K562 (cell line): ENCODE measurements around the gene ZFR2. TPM values are rescaled to one million over a fixed set of nuclear protein-coding genes. Genes with fewer than 3 reads are reported as not detected.
A peak's percentile ranks its signal among the peaks of the same experiment; 100 is the strongest.

Experiments used
- AFF4 ChIP-seq: sonication (generic); formaldehyde crosslinking; IDR thresholded peaks from 2 replicates; pipeline ENCODE4 v1.8.0; 2023; ENCODE audit warnings: mild to moderate bottlenecking, missing genetic modification reagents
- CHD1 ChIP-seq: fragments of 200-600 bp; sonication (generic); IDR thresholded peaks from one replicate; pipeline ENCODE4 v1.6.1; 2012; ENCODE audit warnings: mild to moderate bottlenecking, moderate library complexity, low read length, inconsistent platforms
- HNRNPH1 ChIP-seq: fragments of 200-400 bp; formaldehyde crosslinking; optimal IDR thresholded peaks from 2 replicates; pipeline ENCODE3; 2017; ENCODE audit warnings: low read depth, mild to moderate bottlenecking, low read length, moderate library complexity
- JUNB ChIP-seq: fragments of 450-650 bp; formaldehyde crosslinking; conservative IDR thresholded peaks from 2 replicates; pipeline ENCODE4 v1.4.0; 2020; ENCODE audit warnings: mild to moderate bottlenecking
- MBD2 ChIP-seq: sonication (generic); IDR thresholded peaks from 2 replicates; pipeline ENCODE4 v1.6.1; 2016; ENCODE audit warnings: low read depth, borderline replicate concordance
- NR1H2 ChIP-seq: sonication (generic); formaldehyde crosslinking; IDR thresholded peaks from 2 replicates; pipeline ENCODE4 v1.4.0; 2020; ENCODE audit warnings: mild to moderate bottlenecking, missing genetic modification reagents
- POLR2B ChIP-seq: fragments of 450-650 bp; IDR thresholded peaks from 2 replicates; pipeline ENCODE4 v1.6.1; 2018; ENCODE audit warnings: low read depth; ENCODE audit not compliant: partially characterized antibody
- ZBTB43 ChIP-seq: sonication (generic); formaldehyde crosslinking; IDR thresholded peaks from 2 replicates; pipeline ENCODE4 v1.8.0; 2023; ENCODE audit warnings: mild to moderate bottlenecking, missing genetic modification reagents
- ZNF140 ChIP-seq: fragments of 250-450 bp; sonication (Bioruptor Pico); IDR thresholded peaks from 2 replicates; pipeline ENCODE4 v1.8.0; 2021; ENCODE audit warnings: moderate library complexity, mild to moderate bottlenecking, inconsistent platforms
- ZNF282 ChIP-seq: sonication (generic); formaldehyde crosslinking; IDR thresholded peaks from 2 replicates; pipeline ENCODE4 v1.8.1; 2023; ENCODE audit warnings: missing genetic modification reagents
- ZNF639 ChIP-seq, 2 experiments: fragments of 200-800 bp in 1 of 2; sonication (Bioruptor generic) in 1 of 2; sonication (generic) in 1 of 2; formaldehyde crosslinking in 1 of 2; IDR thresholded peaks in 1 of 2; conservative IDR thresholded peaks in 1 of 2; 2 replicates each; pipeline versions ENCODE4 v1.5.0 to v1.6.1; 2016 to 2020; ENCODE audit warnings: missing compliant biosample characterization in 1 of 2, missing genetic modification characterization in 1 of 2, missing genetic modification reagents in 1 of 2
- polyA plus RNA-seq, 8 experiments: library from polyadenylated mRNA; depleted of rRNA in 4 of 8; stranded (reverse) in 5 of 8; unstranded in 3 of 8; fragments of >200 nt; fragmentation: Nextera tagmentation in 2 of 8; fragmentation: Illumina TruSeq in 1 of 8; extraction: Ambion mirVana in 2 of 8; extraction: Trizol in 1 of 8; gene quantifications; 2 replicates each; pipeline versions ENCODE4 v1.2.1 to v1.2.3, GENCODE V29; 2011 to 2014; ENCODE audit warnings: inconsistent platforms in 1 of 8, missing spikeins in 1 of 8
- total RNA-seq, 7 experiments: library from RNA; depleted of rRNA in 6 of 7; stranded (reverse); fragments of >200 nt in 6 of 7; fragmentation: Illumina TruSeq in 2 of 7; extraction: Trizol in 2 of 7; gene quantifications; 2 replicates each; pipeline versions ENCODE4 v1.2.1 to v1.2.3, GENCODE V29; 2011 to 2021; ENCODE audit warnings: low replicate concordance in 1 of 7
- TF ChIP-seq, protein P1 (sequence below): fragments of 450-650 bp; formaldehyde crosslinking; IDR thresholded peaks from 2 replicates; pipeline ENCODE4 v1.4.0; 2022; ENCODE audit warnings: mild to moderate bottlenecking, moderate library complexity
- TF ChIP-seq, protein P2 (sequence below): sonication (generic); formaldehyde crosslinking; IDR thresholded peaks from 2 replicates; pipeline ENCODE4 v1.8.0; 2022; ENCODE audit warnings: mild to moderate bottlenecking, missing genetic modification reagents
- TF ChIP-seq, protein P3 (sequence below): sonication (generic); formaldehyde crosslinking; IDR thresholded peaks from 2 replicates; pipeline ENCODE4 v1.8.0; 2022; ENCODE audit warnings: missing genetic modification reagents, mild to moderate bottlenecking, moderate library complexity, borderline replicate concordance
- TF ChIP-seq, protein P4 (sequence below), 3 experiments: fragments of 200-800 bp in 1 of 3; sonication (Bioruptor generic) in 1 of 3; sonication (generic) in 1 of 3; formaldehyde crosslinking in 1 of 3; IDR thresholded peaks; 2 replicates each; pipeline versions ENCODE4 v1.6.1 to v1.8.0; 2016 to 2022; ENCODE audit warnings: mild to moderate bottlenecking in 2 of 3, missing compliant biosample characterization in 2 of 3, missing genetic modification characterization in 2 of 3, missing genetic modification reagents in 1 of 3

Gene ZFR2
- total and polyA plus RNA-seq, 9 of the 15 experiments (the other 6 are each of a cell fraction or from before 2014, with no cell fraction given) = 0.03 to 0.59 (median 0.07) TPM; not detected in 6

- TF ChIP-seq CHD1 (peak; percentile 48), HNRNPH1 (no peak), ZNF140 (no peak), JUNB (no peak), POLR2B (no peak), NR1H2 (no peak), ZNF282 (CRISPR knock-in tag) (0 out of 2 replicates have a peak, but pooled peaks have one; percentile 21), AFF4 (no peak), ZBTB43 (no peak), ZNF639 (CRISPR knock-in tag; conservative IDR thresholded peaks at IDR 0.05 in 1 of 2, IDR thresholded peaks at IDR 0.05 in 1 of 2) (no peak), MBD2 (no peak)
- TF ChIP-seq, protein P1, sequence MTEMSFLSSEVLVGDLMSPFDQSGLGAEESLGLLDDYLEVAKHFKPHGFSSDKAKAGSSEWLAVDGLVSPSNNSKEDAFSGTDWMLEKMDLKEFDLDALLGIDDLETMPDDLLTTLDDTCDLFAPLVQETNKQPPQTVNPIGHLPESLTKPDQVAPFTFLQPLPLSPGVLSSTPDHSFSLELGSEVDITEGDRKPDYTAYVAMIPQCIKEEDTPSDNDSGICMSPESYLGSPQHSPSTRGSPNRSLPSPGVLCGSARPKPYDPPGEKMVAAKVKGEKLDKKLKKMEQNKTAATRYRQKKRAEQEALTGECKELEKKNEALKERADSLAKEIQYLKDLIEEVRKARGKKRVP (CRISPR knock-in tag) = peak; percentile 6; the same call in 1 of the 2 replicates
- TF ChIP-seq, protein P2, sequence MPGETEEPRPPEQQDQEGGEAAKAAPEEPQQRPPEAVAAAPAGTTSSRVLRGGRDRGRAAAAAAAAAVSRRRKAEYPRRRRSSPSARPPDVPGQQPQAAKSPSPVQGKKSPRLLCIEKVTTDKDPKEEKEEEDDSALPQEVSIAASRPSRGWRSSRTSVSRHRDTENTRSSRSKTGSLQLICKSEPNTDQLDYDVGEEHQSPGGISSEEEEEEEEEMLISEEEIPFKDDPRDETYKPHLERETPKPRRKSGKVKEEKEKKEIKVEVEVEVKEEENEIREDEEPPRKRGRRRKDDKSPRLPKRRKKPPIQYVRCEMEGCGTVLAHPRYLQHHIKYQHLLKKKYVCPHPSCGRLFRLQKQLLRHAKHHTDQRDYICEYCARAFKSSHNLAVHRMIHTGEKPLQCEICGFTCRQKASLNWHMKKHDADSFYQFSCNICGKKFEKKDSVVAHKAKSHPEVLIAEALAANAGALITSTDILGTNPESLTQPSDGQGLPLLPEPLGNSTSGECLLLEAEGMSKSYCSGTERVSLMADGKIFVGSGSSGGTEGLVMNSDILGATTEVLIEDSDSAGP (CRISPR knock-in tag) = no peak
- TF ChIP-seq, protein P3, sequence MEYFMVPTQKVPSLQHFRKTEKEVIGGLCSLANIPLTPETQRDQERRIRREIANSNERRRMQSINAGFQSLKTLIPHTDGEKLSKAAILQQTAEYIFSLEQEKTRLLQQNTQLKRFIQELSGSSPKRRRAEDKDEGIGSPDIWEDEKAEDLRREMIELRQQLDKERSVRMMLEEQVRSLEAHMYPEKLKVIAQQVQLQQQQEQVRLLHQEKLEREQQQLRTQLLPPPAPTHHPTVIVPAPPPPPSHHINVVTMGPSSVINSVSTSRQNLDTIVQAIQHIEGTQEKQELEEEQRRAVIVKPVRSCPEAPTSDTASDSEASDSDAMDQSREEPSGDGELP (CRISPR knock-in tag) = peak; percentile 56; the same call in 1 of the 2 replicates
- TF ChIP-seq, protein P4, sequence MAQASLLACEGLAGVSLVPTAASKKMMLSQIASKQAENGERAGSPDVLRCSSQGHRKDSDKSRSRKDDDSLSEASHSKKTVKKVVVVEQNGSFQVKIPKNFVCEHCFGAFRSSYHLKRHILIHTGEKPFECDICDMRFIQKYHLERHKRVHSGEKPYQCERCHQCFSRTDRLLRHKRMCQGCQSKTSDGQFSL (CRISPR knock-in tag; IDR thresholded peaks at IDR 0.05) = peak; percentile 96
- TF ChIP-seq, protein P4 (tag; IDR thresholded peaks at IDR 0.05) = no peak
Observed at GRCh38 chr19:3785451-3785937, 83.3 kb downstream of the ZFR2 start (continued).
